Measurements from ENCODE around the gene HPS1. TPM values are rescaled to one million over a fixed set of nuclear protein-coding genes. Genes with fewer than 3 reads are reported as not detected.

The HPS1 gene
- total RNA-seq, 1 donor from 2014 or later = 16.0 TPM

- Mint-ChIP-seq H3K27me3 (ENCODE audit: insufficient read depth, low read depth) (peaks cover 2% of the 10 kb centered on the region), H3K9me3 (no peaks in the 10 kb centered on the region), H3K36me3 (no peaks in the 10 kb centered on the region), H3K4me1 (peaks cover 16% of the 10 kb centered on the region), H3K4me3 (no peak overlapping the region), H3K27ac (no peak overlapping the region)
- Histone ChIP-seq H3K36me3 (no peaks in the 10 kb centered on the region), H3F3A (ENCODE audit: low read depth) (no peaks in the 10 kb centered on the region), H3K4me3 (no peak overlapping the region), H3K27ac (no peak overlapping the region), H3K4me1 (no peaks in the 10 kb centered on the region), H4K20me1 (ENCODE audit: low read depth) (no peaks in the 10 kb centered on the region), H3K9ac (no peak overlapping the region), H2AFZ (replicated peaks) (no peak overlapping the region), H3K9me3 (ENCODE audit: low read depth) (no peaks in the 10 kb centered on the region), H3K27me3 (no peaks in the 10 kb centered on the region), H3K79me2 (ENCODE audit: low read depth) (no peaks in the 10 kb centered on the region), H3K4me2 (no peak overlapping the region)
- DNase-seq (ENCODE audit: low spot score) = no peak
- TF ChIP-seq EZH2phosphoT487 (IDR thresholded peaks at IDR 0.05) (no peak), EZH2 (IDR thresholded peaks at IDR 0.05) (no peak)
- TF ChIP-seq, protein P1, sequence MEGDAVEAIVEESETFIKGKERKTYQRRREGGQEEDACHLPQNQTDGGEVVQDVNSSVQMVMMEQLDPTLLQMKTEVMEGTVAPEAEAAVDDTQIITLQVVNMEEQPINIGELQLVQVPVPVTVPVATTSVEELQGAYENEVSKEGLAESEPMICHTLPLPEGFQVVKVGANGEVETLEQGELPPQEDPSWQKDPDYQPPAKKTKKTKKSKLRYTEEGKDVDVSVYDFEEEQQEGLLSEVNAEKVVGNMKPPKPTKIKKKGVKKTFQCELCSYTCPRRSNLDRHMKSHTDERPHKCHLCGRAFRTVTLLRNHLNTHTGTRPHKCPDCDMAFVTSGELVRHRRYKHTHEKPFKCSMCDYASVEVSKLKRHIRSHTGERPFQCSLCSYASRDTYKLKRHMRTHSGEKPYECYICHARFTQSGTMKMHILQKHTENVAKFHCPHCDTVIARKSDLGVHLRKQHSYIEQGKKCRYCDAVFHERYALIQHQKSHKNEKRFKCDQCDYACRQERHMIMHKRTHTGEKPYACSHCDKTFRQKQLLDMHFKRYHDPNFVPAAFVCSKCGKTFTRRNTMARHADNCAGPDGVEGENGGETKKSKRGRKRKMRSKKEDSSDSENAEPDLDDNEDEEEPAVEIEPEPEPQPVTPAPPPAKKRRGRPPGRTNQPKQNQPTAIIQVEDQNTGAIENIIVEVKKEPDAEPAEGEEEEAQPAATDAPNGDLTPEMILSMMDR (IDR thresholded peaks at IDR 0.05) = no peak
Observed at GRCh38 chr10:98407744-98408241, 38.9 kb downstream of the HPS1 start.

- Histone ChIP-seq H3K4me2 (no peak overlapping the region), H3K36me3 (no peaks in the 10 kb centered on the region), H4K20me1 (ENCODE audit: low read depth) (no peaks in the 10 kb centered on the region), H3K4me3 (no peak overlapping the region), H3K4me1 (no peaks in the 10 kb centered on the region), H2AFZ (replicated peaks) (no peak overlapping the region), H3F3A (ENCODE audit: low read depth) (no peaks in the 10 kb centered on the region), H3K9ac (no peak overlapping the region), H3K79me2 (ENCODE audit: low read depth) (no peaks in the 10 kb centered on the region), H3K9me3 (ENCODE audit: low read depth) (no peaks in the 10 kb centered on the region), H3K27ac (no peak overlapping the region), H3K27me3 (no peaks in the 10 kb centered on the region)
- Mint-ChIP-seq H3K4me3 (no peak overlapping the region), H3K27me3 (ENCODE audit: insufficient read depth, low read depth) (peaks cover 2% of the 10 kb centered on the region), H3K9me3 (no peaks in the 10 kb centered on the region), H3K27ac (no peak overlapping the region), H3K36me3 (no peaks in the 10 kb centered on the region), H3K4me1 (peaks cover 16% of the 10 kb centered on the region)
- DNase-seq (ENCODE audit: low spot score) = no peak
- TF ChIP-seq, protein P1 (IDR thresholded peaks at IDR 0.05) = no peak
- no peak for TF ChIP-seq EZH2phosphoT487 (IDR thresholded peaks at IDR 0.05)
- TF ChIP-seq EZH2 (IDR thresholded peaks at IDR 0.05) = no peak
Observed at GRCh38 chr10:98407017-98407743, 39.6 kb downstream of the HPS1 start.

GRCh38 chr10:98405422-98405821 is 41.3 kb downstream of the HPS1 start:
- Histone ChIP-seq H3K9me3 (ENCODE audit: low read depth) (no peaks in the 10 kb centered on the region), H3K27me3 (no peaks in the 10 kb centered on the region), H3K9ac (no peak overlapping the region), H3K4me2 (no peak overlapping the region), H3K4me3 (no peak overlapping the region), H3K36me3 (no peaks in the 10 kb centered on the region), H3F3A (ENCODE audit: low read depth) (no peaks in the 10 kb centered on the region), H3K27ac (no peak overlapping the region), H3K4me1 (no peaks in the 10 kb centered on the region), H2AFZ (replicated peaks) (no peak overlapping the region), H3K79me2 (ENCODE audit: low read depth) (no peaks in the 10 kb centered on the region), H4K20me1 (ENCODE audit: low read depth) (no peaks in the 10 kb centered on the region)
- Mint-ChIP-seq H3K4me3 (no peak overlapping the region), H3K9me3 (no peaks in the 10 kb centered on the region), H3K27ac (no peak overlapping the region), H3K27me3 (ENCODE audit: insufficient read depth, low read depth) (peaks cover 2% of the 10 kb centered on the region), H3K36me3 (no peaks in the 10 kb centered on the region), H3K4me1 (peaks cover 13% of the 10 kb centered on the region)
- TF ChIP-seq EZH2 (IDR thresholded peaks at IDR 0.05) = no peak
- TF ChIP-seq, protein P1 (IDR thresholded peaks at IDR 0.05) = no peak
- TF ChIP-seq EZH2phosphoT487 (IDR thresholded peaks at IDR 0.05) = no peak
- no peak for DNase-seq (ENCODE audit: low spot score)

All from neural progenitor cell (in vitro differentiated cells).